Activated CD8-positive, alpha-beta T cell treated with anti-CD3 and anti-CD28 coated beads for 36 hours (primary cell): ENCODE measurements around the gene MAP4K4. TPM values are rescaled to one million over a fixed set of nuclear protein-coding genes. Genes with fewer than 3 reads are reported as not detected.

ENCODE experiments used
- ATAC-seq: fragments of 200-7000 bp; cut with Tn5 transposase; one replicate; pipeline ENCODE4 v1.10.0; 2021; ENCODE audit warnings: mild to moderate bottlenecking, moderate library complexity
- CTCF ChIA-PET: fragments of 350-600 bp; sonication (Branson Sonifier 250); formaldehyde crosslinking; loops from one replicate; lab custom pipeline; 2021; ENCODE audit warnings: antibody characterized with exemption; lab: Charles Lee
- POLR2A ChIA-PET: fragments of 350-600 bp; sonication (Branson Sonifier 250); formaldehyde crosslinking; loops from one replicate; lab custom pipeline; 2021; ENCODE audit warnings: antibody characterized with exemption; lab: Charles Lee
- DNase-seq: peaks from one replicate; pipeline ENCODE4 v3.0.0-alpha.2; 2020
- H3K27ac Mint-ChIP-seq: one replicate; pipeline ENCODE4 v1.8.0; 2021; ENCODE audit warnings: mild to moderate bottlenecking, mixed read lengths
- H3K27me3 Mint-ChIP-seq: one replicate; pipeline ENCODE4 v1.8.0; 2021; ENCODE audit warnings: mixed read lengths
- H3K36me3 Mint-ChIP-seq: one replicate; pipeline ENCODE4 v1.8.0; 2021; ENCODE audit warnings: low read depth, mixed read lengths
- H3K4me1 Mint-ChIP-seq: one replicate; pipeline ENCODE4 v1.8.0; 2021; ENCODE audit warnings: low read depth, mixed read lengths
- H3K4me3 Mint-ChIP-seq: one replicate; pipeline ENCODE4 v1.8.0; 2021; ENCODE audit warnings: mild to moderate bottlenecking, moderate library complexity, mixed read lengths
- H3K9me3 Mint-ChIP-seq: one replicate; pipeline ENCODE4 v1.8.0; 2021; ENCODE audit warnings: mixed read lengths
- intact Hi-C: fragments of 100-400 bp; cut with micrococcal nuclease; formaldehyde crosslinking; loops from one replicate; pipeline ENCODE4 v1.10.0; 2022
- total RNA-seq, 2 experiments: library from RNA; stranded (reverse); gene quantifications; one replicate each; pipeline ENCODE4 v1.2.3, GENCODE V29; 2021
- TF ChIP-seq, protein P1 (sequence below): fragments of 200-600 bp; IDR thresholded peaks from one replicate; pipeline ENCODE4 v1.8.0; 2022; ENCODE audit warnings: antibody characterized with exemption, mild to moderate bottlenecking

MAP4K4 gene
- total RNA-seq, 2 experiments from 2014 or later = 26.3 to 27.3 TPM

DNA sequence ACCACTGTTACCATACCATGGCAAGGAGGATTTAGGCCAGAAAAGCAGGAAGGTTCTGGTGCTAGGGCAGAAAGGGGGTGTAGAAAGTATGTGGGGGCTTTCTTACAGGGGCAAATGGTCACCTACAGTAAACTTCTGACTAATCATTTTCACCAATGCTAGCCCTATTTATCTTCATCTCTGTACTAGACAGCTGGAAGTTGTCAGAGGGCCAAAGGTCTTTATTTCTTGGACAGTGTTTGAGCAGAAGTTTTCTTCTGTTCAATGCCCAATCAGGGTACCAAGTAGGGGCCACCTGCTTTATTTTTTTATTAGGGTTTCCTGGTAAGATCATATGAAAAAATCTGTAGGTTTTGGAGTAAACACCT lies 37.6 kb downstream of the MAP4K4 start:
- Mint-ChIP-seq H3K27me3 (no peaks in the 10 kb centered on the region), H3K4me1 (peaks cover 81% of the 10 kb centered on the region), H3K36me3 (peaks cover 2% of the 10 kb centered on the region), H3K9me3 (no peaks in the 10 kb centered on the region), H3K27ac (no peak overlapping the region), H3K4me3 (no peak overlapping the region)
- DNase-seq (no peak), ATAC-seq (no peak)
- TF ChIP-seq, protein P1, sequence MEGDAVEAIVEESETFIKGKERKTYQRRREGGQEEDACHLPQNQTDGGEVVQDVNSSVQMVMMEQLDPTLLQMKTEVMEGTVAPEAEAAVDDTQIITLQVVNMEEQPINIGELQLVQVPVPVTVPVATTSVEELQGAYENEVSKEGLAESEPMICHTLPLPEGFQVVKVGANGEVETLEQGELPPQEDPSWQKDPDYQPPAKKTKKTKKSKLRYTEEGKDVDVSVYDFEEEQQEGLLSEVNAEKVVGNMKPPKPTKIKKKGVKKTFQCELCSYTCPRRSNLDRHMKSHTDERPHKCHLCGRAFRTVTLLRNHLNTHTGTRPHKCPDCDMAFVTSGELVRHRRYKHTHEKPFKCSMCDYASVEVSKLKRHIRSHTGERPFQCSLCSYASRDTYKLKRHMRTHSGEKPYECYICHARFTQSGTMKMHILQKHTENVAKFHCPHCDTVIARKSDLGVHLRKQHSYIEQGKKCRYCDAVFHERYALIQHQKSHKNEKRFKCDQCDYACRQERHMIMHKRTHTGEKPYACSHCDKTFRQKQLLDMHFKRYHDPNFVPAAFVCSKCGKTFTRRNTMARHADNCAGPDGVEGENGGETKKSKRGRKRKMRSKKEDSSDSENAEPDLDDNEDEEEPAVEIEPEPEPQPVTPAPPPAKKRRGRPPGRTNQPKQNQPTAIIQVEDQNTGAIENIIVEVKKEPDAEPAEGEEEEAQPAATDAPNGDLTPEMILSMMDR = no peak
- intact Hi-C loops = no loop called here
- CTCF ChIA-PET = interaction anchor here (1.1 kb wide), 1 partner anchor 18 kb away, joined by 3 read pairs; no protein-coding TSS in a partner anchor
- POLR2A ChIA-PET = no interaction called here

DNA sequence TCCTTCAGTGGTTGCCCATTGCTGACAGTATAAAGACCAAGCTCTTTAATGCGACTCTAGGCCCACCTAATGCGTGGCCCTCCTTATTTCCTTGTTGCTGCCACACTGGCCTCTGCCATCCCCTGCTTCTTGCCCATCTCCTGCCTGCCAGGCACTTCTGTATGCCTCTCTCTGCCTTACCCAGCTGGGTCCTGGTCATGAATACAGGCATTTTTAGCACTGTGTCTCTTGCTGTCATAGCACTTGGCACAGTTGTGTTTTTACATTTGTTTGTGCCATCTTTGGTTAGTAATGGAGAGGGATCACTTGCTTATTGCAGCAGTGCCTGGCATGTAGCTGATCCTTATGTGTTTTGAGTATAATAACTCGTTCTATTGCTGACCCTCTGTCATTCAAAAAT lies 38.7 kb downstream of the MAP4K4 start:
- H3K27ac Mint-ChIP-seq = no peak overlapping the region
- TF ChIP-seq, protein P1 = no peak
- ChIA-PET POLR2A (interaction anchor here (0.7 to 2.2 kb wide), 7 partner anchors 10 to 39 kb away, joined by 3 to 16 read pairs (median 3); partner anchors contain the start of gene MAP4K4), CTCF (interaction anchor here (0.6 to 1.3 kb wide), 5 partner anchors 11 to 61 kb away, joined by 3 to 4 read pairs (median 3); no protein-coding TSS in a partner anchor)
- H3K4me3 Mint-ChIP-seq = no peak overlapping the region
- ATAC-seq (no peak), DNase-seq (no peak)
- intact Hi-C loops = no loop called here
- H3K9me3 Mint-ChIP-seq = no peaks in the 10 kb centered on the region
- peaks cover 78% of the 10 kb centered on the region for H3K4me1 Mint-ChIP-seq
- H3K36me3 Mint-ChIP-seq = no peaks in the 10 kb centered on the region
- H3K27me3 Mint-ChIP-seq = no peaks in the 10 kb centered on the region

DNA sequence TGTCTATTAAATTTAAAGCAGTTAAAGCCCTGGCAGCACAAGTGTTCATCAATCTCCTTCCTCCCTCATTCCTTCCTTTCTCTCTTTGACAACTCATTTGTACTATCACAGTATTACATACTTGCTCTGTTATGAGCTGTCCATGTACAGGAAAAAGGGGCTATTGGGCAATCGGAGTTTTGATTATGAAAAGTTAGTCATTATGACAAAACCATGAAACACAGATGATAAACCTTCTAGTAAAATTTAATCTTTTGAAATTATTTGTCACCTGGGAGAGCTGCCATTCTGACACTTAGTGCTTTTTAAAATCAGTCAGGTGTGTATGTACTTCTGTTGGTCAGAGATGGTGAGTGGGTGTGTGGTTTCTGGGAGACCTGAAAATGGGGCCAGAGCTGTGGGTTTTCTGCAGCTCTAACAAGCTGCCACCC lies 39.4 kb downstream of the MAP4K4 start:
- TF ChIP-seq, protein P1 = no peak
- H3K4me3 Mint-ChIP-seq = no peak overlapping the region
- POLR2A ChIA-PET = interaction anchor here (1.3 to 2.2 kb wide), 4 partner anchors 9 to 19 kb away, joined by 3 to 16 read pairs (median 7); no protein-coding TSS in a partner anchor
- H3K36me3 Mint-ChIP-seq = no peaks in the 10 kb centered on the region
- CTCF ChIA-PET = interaction anchor here (0.6 to 1.3 kb wide), 6 partner anchors 11 to 142 kb away, joined by 3 to 4 read pairs (median 3); no protein-coding TSS in a partner anchor
- ATAC-seq (peak; percentile 77), DNase-seq (peak; percentile 72)
- peak overlapping the region; percentile 7 for H3K27ac Mint-ChIP-seq
- H3K4me1 Mint-ChIP-seq = peaks cover 75% of the 10 kb centered on the region
- no peaks in the 10 kb centered on the region for H3K27me3 Mint-ChIP-seq
- no peaks in the 10 kb centered on the region for H3K9me3 Mint-ChIP-seq
- intact Hi-C loops = no loop called here

DNA sequence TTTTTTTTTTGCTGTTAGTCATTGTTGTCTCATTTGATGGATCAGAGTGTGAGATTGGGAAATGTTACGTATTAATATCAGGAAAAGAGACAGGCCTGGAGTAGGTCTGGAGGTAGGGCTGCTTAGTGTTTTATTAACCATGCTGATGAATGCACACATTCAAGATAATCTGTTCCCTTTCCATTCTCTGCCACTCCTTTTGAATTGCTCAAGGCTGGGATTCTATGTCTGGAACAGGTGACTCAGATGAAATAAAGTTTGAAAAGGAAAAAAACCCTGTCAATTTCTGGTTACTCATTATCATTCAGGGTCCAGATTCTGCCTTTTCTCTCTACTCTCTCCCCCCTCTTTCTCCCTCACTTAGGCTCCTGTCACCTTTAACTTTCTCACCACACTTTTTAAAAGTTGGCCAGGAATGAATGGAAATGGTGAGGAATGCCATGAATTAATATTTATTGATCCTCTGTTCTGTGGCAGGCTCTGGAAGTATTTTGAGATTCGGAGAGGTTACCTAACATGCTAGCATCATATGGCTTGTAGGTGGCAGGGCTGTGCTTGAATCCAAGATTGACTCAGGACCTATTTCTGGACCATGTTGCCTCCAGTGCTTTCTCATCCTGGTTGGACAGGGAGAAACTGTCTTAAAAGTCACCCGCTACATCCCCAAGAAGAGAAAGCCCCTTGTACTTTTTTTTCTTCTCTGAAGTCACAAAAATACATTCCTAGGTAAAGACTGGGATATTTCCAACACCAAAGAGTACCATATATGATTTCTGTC lies 40.2 kb downstream of the MAP4K4 start:
- peaks cover 75% of the 10 kb centered on the region for H3K4me1 Mint-ChIP-seq
- no peak overlapping the region for H3K4me3 Mint-ChIP-seq
- POLR2A ChIA-PET = interaction anchor here (1.3 to 2.2 kb wide), 4 partner anchors 8 to 19 kb away, joined by 3 to 16 read pairs (median 7); no protein-coding TSS in a partner anchor

More for the DNA sequence above, 40.2 kb downstream of the MAP4K4 start:
- intact Hi-C loops = no loop called here
- H3K9me3 Mint-ChIP-seq = no peaks in the 10 kb centered on the region
- H3K27me3 Mint-ChIP-seq = no peaks in the 10 kb centered on the region
- no peak for DNase-seq
- no peak for ATAC-seq
- H3K36me3 Mint-ChIP-seq = no peaks in the 10 kb centered on the region
- CTCF ChIA-PET = interaction anchor here (0.6 to 1.3 kb wide), 3 partner anchors 10 to 142 kb away, joined by 3 read pairs; no protein-coding TSS in a partner anchor
- H3K27ac Mint-ChIP-seq = peak overlapping the region; percentile 4
- TF ChIP-seq, protein P1 = no peak
